ENCODE data around the gene LYL1. TPM values are rescaled to one million over a fixed set of nuclear protein-coding genes. Genes with fewer than 3 reads are reported as not detected.

LYL1 gene
- total RNA-seq, 1 experiment from 2014 or later: 0.63 TPM

- no peaks in the 10 kb centered on the region for H3K79me1 ChIP-seq (ENCODE audit: insufficient read depth, low read depth, low read length, poor library complexity, severe bottlenecking)
- no peak overlapping the region for H3K27ac ChIP-seq (ENCODE audit: insufficient read length, low read depth, low read length)
- H4K8ac ChIP-seq (replicated peaks; ENCODE audit: insufficient read length, low read depth, low read length): no peak overlapping the region
- H3K56ac ChIP-seq (ENCODE audit: insufficient read length, low read depth, low read length): no peak overlapping the region
- Mint-ChIP-seq H3K27me3 (ENCODE audit: low read depth) (peaks cover 82% of the 10 kb centered on the region), H3K4me1 (peaks cover 4 to 9% of the 10 kb centered on the region in 2 experiments), H3K9me3 (no peaks in the 10 kb centered on the region; a peak in 1 of 5 replicates), H3K4me3 (no peak overlapping the region), H3K36me3 (ENCODE audit: insufficient read depth in 1 of 3, low read depth in 3 of 3) (no peaks in the 10 kb centered on the region), H3K27ac (no peak overlapping the region)
- H3T11ph ChIP-seq (ENCODE audit: low read length): no peak overlapping the region
- H3K4me1 ChIP-seq (ENCODE audit: insufficient read depth, low read length): no peaks in the 10 kb centered on the region
- H2BK12ac ChIP-seq (ENCODE audit: insufficient read length, low read depth, low read length): no peak overlapping the region
- H3K4me2 ChIP-seq (ENCODE audit: insufficient read depth, insufficient read length, low read length): no peak overlapping the region
- H3K23ac ChIP-seq (ENCODE audit: insufficient read length, low read depth, low read length): no peak overlapping the region
- no peaks in the 10 kb centered on the region for H4K20me1 ChIP-seq (ENCODE audit: control insufficient read depth, insufficient read depth, insufficient read length)
- H3K14ac ChIP-seq (ENCODE audit: insufficient read depth, low read length): no peak overlapping the region; the same call in 1 of the 2 replicates
- TF ChIP-seq CTCF (conservative IDR thresholded peaks at IDR 0.05): no peak
- H2BK5ac ChIP-seq (ENCODE audit: insufficient read length, low read length): no peak overlapping the region
- H3K23me2 ChIP-seq (ENCODE audit: insufficient read length, low read depth, low read length, poor library complexity, severe bottlenecking): peaks cover 7% of the 10 kb centered on the region
- no peak for DNase-seq
- peaks cover 18% of the 10 kb centered on the region for H3K27me3 ChIP-seq (ENCODE audit: insufficient read depth, low read length)
- no peak overlapping the region for H2BK120ac ChIP-seq (ENCODE audit: low read depth, low read length, poor library complexity, severe bottlenecking)
- H3K4ac ChIP-seq (ENCODE audit: low read depth, low read length): no peak overlapping the region
- no peak overlapping the region for H2AFZ ChIP-seq (ENCODE audit: low read length)
- H3K9me3 ChIP-seq (ENCODE audit: control insufficient read depth, low read depth, low read length): no peaks in the 10 kb centered on the region
- H3K18ac ChIP-seq (ENCODE audit: insufficient read length, low read depth, low read length): no peak overlapping the region
- no peak overlapping the region for H4K5ac ChIP-seq (ENCODE audit: insufficient read length, low read depth, low read length)
- no peak overlapping the region for H2BK15ac ChIP-seq (ENCODE audit: low read depth, low read length)
- H2AK5ac ChIP-seq (ENCODE audit: insufficient read length, low read length): no peak overlapping the region
- no peak overlapping the region for H2BK20ac ChIP-seq (ENCODE audit: low read depth, low read length, poor library complexity, severe bottlenecking)
- no peak overlapping the region for H4K91ac ChIP-seq (ENCODE audit: insufficient read length, low read depth, low read length)
- no peaks in the 10 kb centered on the region for H3K79me2 ChIP-seq (ENCODE audit: insufficient read depth, low read length)
- H3K9ac ChIP-seq (ENCODE audit: extremely low read depth, insufficient read length, low read length): no peak overlapping the region
- WGBS (ENCODE audit: extremely low coverage, insufficient read length, low lambda C conversion rate): no CpG with 5 or more reads among the region's 6 CpGs
These were observed 38.6 kb downstream of the LYL1 start for GRCh38 chr19:13064092-13064489.

Measured in H9 (cell line).